ENCODE results near the gene SNX24. TPM values are rescaled to one million over a fixed set of nuclear protein-coding genes. Genes with fewer than 3 reads are reported as not detected.

Gene SNX24
- total RNA-seq, 1 experiment from 2014 or later, result 13.9 TPM

DNA sequence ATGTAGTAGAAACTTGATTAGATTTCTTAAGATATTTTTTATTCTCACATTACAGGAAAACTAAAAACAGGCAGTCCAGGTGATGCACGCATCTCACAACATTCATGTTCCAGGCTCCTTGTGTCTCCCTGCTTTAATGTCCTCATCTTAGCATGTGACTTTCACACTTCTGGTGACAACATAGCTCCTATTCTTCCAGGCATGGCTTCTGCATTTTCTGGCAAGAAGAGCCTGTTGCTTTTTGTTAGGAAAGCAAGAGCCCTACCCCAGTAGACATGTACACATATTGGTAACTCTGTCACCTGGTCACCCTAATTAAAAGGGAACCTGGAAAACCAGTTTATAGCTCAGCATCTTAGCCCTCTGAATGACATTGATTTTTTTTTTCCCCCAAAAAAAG, 98.6 kb downstream of the SNX24 start:
- Histone ChIP-seq H3K14ac (ENCODE audit: insufficient read depth, low read length) (no peak overlapping the region), H4K91ac (ENCODE audit: insufficient read length, low read depth, low read length) (no peak overlapping the region), H3K4me2 (ENCODE audit: insufficient read depth, insufficient read length, low read length) (no peak overlapping the region), H2BK120ac (ENCODE audit: low read depth, low read length, poor library complexity, severe bottlenecking) (no peak overlapping the region), H3K27me3 (ENCODE audit: insufficient read depth, low read length) (no peaks in the 10 kb centered on the region), H2AFZ (ENCODE audit: low read length) (no peak overlapping the region), H2AK5ac (ENCODE audit: insufficient read length, low read length) (no peak overlapping the region), H2BK12ac (ENCODE audit: insufficient read length, low read depth, low read length) (no peak overlapping the region), H3K18ac (ENCODE audit: insufficient read length, low read depth, low read length) (no peak overlapping the region), H3K23ac (ENCODE audit: insufficient read length, low read depth, low read length) (no peak overlapping the region), H2BK15ac (ENCODE audit: low read depth, low read length) (no peak overlapping the region), H2BK5ac (ENCODE audit: insufficient read length, low read length) (no peak overlapping the region), H3K79me2 (ENCODE audit: insufficient read depth, low read length) (no peaks in the 10 kb centered on the region), H3K56ac (ENCODE audit: insufficient read length, low read depth, low read length) (no peak overlapping the region), H4K5ac (ENCODE audit: insufficient read length, low read depth, low read length) (no peak overlapping the region), H3K9ac (ENCODE audit: extremely low read depth, insufficient read length, low read length) (no peak overlapping the region), H3K9me3 (ENCODE audit: control insufficient read depth, low read depth, low read length) (no peaks in the 10 kb centered on the region), H3T11ph (ENCODE audit: low read length) (no peak overlapping the region), H2BK20ac (ENCODE audit: low read depth, low read length, poor library complexity, severe bottlenecking) (no peak overlapping the region), H3K27ac (ENCODE audit: insufficient read length, low read depth, low read length) (no peak overlapping the region), H4K8ac (replicated peaks; ENCODE audit: insufficient read length, low read depth, low read length) (no peak overlapping the region), H3K23me2 (ENCODE audit: insufficient read length, low read depth, low read length, poor library complexity, severe bottlenecking) (no peaks in the 10 kb centered on the region), H3K4me1 (ENCODE audit: insufficient read depth, low read length) (no peaks in the 10 kb centered on the region), H3K4ac (ENCODE audit: low read depth, low read length) (no peak overlapping the region), H3K79me1 (ENCODE audit: insufficient read depth, low read depth, low read length, poor library complexity, severe bottlenecking) (no peaks in the 10 kb centered on the region), H4K20me1 (ENCODE audit: control insufficient read depth, insufficient read depth, insufficient read length) (no peaks in the 10 kb centered on the region)
- peaks cover 14 to 21% of the 10 kb centered on the region in 2 experiments for H3K4me1 Mint-ChIP-seq
- H3K27ac Mint-ChIP-seq, result no peak overlapping the region
- no peaks in the 10 kb centered on the region for H3K27me3 Mint-ChIP-seq (ENCODE audit: low read depth)
- no peak for DNase-seq
- H3K4me3 Mint-ChIP-seq, result no peak overlapping the region
- peaks cover 0 to 4% (median 2%) of the 10 kb centered on the region in 3 experiments; a peak in 1 of 7 replicates for H3K36me3 Mint-ChIP-seq (ENCODE audit: insufficient read depth in 1 of 3, low read depth in 3 of 3)
- WGBS (ENCODE audit: extremely low coverage, insufficient read length, low lambda C conversion rate), result no CpG with 5 or more reads among the region's 1 CpG
- no peaks in the 10 kb centered on the region for H3K9me3 Mint-ChIP-seq
- TF ChIP-seq, protein P1, sequence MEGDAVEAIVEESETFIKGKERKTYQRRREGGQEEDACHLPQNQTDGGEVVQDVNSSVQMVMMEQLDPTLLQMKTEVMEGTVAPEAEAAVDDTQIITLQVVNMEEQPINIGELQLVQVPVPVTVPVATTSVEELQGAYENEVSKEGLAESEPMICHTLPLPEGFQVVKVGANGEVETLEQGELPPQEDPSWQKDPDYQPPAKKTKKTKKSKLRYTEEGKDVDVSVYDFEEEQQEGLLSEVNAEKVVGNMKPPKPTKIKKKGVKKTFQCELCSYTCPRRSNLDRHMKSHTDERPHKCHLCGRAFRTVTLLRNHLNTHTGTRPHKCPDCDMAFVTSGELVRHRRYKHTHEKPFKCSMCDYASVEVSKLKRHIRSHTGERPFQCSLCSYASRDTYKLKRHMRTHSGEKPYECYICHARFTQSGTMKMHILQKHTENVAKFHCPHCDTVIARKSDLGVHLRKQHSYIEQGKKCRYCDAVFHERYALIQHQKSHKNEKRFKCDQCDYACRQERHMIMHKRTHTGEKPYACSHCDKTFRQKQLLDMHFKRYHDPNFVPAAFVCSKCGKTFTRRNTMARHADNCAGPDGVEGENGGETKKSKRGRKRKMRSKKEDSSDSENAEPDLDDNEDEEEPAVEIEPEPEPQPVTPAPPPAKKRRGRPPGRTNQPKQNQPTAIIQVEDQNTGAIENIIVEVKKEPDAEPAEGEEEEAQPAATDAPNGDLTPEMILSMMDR (conservative IDR thresholded peaks at IDR 0.05), result no peak
